NB4 (cell line): Measurements from ENCODE around the gene ZC3H7A.

Experiments
- MAX ChIP-seq: IDR thresholded peaks from 2 replicates; pipeline ENCODE4 v1.6.1; 2011; ENCODE audit warnings: low read depth, low read length
- POLR2A ChIP-seq: IDR thresholded peaks from 2 replicates; pipeline ENCODE4 v1.6.1; 2011; ENCODE audit warnings: mild to moderate bottlenecking; ENCODE audit not compliant: insufficient read length; ENCODE audit errors: extremely low read depth
- TF ChIP-seq, protein P1 (sequence below): IDR thresholded peaks from one replicate; pipeline ENCODE4 v1.5.1; 2012; ENCODE audit warnings: low read depth, low read length

GRCh38 chr16:11708421-11708820 lies 88.6 kb downstream of the ZC3H7A start:
- TF ChIP-seq, protein P1, sequence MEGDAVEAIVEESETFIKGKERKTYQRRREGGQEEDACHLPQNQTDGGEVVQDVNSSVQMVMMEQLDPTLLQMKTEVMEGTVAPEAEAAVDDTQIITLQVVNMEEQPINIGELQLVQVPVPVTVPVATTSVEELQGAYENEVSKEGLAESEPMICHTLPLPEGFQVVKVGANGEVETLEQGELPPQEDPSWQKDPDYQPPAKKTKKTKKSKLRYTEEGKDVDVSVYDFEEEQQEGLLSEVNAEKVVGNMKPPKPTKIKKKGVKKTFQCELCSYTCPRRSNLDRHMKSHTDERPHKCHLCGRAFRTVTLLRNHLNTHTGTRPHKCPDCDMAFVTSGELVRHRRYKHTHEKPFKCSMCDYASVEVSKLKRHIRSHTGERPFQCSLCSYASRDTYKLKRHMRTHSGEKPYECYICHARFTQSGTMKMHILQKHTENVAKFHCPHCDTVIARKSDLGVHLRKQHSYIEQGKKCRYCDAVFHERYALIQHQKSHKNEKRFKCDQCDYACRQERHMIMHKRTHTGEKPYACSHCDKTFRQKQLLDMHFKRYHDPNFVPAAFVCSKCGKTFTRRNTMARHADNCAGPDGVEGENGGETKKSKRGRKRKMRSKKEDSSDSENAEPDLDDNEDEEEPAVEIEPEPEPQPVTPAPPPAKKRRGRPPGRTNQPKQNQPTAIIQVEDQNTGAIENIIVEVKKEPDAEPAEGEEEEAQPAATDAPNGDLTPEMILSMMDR: no peak
- TF ChIP-seq POLR2A (no peak), MAX (no peak)
